KOPT-K1 (cell line): ENCODE measurements around the gene ZBTB22.
"Not testable (repeated sequence)": the region's sequence is repeated elsewhere in the genome, so short reads cannot be mapped to it uniquely, and the experiment has no call there.

Experiments used
- H3K27ac ChIP-seq: fragments of 200-600 bp; sonication (generic); 2 replicates; pipeline ENCODE4 v1.5.1; 2016; ENCODE audit warnings: antibody characterized with exemption, mild to moderate bottlenecking, low read depth, low read length; ENCODE audit not compliant: poor library complexity, severe bottlenecking
- H3K36me3 ChIP-seq: fragments of 200-600 bp; sonication (generic); 2 replicates; pipeline ENCODE4 v1.5.1; 2017; ENCODE audit warnings: antibody characterized with exemption, mild to moderate bottlenecking, low read length, moderate library complexity; ENCODE audit not compliant: insufficient read depth
- H3K9me3 ChIP-seq: fragments of 200-600 bp; sonication (generic); 2 replicates; pipeline ENCODE4 v1.5.1; 2017; ENCODE audit warnings: antibody characterized with exemption, low read length, mild to moderate bottlenecking; ENCODE audit not compliant: insufficient read depth, poor library complexity, severe bottlenecking

ZBTB22 gene

DNA sequence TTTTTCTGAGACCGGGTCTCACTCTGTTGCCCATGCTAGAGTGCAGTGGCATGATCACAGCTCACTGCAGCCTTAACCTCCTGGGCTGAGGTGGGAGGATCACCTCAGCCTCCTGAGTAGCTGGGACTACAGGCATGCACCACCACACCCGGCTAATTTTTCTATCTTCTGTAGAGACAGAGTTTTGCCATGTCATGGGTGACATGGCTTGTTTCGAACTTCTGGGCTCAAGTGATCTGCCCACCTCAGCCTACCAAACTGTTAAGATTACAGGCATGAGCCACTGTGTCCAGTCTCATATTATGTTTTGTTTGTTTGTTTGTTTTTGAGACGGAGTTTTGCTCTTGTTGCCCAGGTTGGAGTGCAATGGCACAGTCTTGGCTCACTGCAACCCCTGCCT, 32.3 kb downstream of the ZBTB22 start:
- H3K27ac ChIP-seq, H3K9me3 ChIP-seq: not testable (repeated sequence)
- peaks cover 76% of the 10 kb centered on the region for H3K36me3 ChIP-seq

DNA sequence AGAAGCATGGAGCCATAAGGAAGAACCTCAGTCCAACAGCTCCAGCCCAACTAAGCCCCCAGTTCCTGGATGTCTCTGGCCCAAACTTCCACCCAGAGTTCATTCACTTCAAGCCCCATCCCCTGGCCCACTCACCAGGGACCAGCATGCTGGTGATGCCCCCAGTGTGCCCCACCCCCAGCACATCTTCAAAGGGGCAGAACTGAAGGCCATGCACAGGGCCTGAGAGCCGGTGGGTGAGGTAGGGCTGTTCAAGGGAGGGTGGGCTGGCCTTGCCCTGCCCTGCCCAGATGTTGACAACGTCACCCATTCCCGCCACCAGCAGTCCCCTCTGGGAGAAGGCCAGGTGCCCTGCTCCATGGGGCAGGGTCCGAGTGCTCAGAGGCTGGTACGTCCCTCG, 37.0 kb downstream of the ZBTB22 start:
- no peaks in the 10 kb centered on the region for H3K9me3 ChIP-seq
- H3K36me3 ChIP-seq = peaks cover 90% of the 10 kb centered on the region
- H3K27ac ChIP-seq = no peak overlapping the region

DNA sequence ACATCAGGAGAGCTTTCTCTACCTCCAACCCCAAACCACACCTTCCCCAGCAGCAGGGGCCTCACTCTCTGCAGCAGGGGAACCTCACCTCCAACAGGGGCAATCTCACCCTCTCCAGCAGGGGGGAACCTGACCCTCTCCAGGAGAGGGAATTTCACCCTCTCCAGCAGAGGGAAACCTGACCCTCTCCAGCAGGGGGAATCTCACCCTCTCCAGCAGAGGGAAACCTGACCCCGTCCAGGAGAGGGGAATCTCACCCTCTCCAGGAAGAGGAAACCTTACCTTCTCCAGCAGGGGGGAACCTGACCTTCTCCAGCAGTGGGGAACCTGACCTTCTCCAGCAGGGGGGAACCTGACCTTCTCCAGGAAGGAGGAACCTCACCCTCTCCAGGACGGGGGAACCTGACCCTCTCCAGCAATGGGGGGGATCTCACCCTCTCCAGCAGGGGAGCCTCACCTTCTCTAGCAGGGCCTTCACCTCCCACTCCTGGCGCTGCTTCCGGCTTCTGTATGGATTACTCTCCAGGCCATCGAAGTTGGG, 37.5 kb downstream of the ZBTB22 start:
- Histone ChIP-seq H3K36me3 (peaks cover 90% of the 10 kb centered on the region), H3K27ac (no peak overlapping the region), H3K9me3 (no peaks in the 10 kb centered on the region)

DNA sequence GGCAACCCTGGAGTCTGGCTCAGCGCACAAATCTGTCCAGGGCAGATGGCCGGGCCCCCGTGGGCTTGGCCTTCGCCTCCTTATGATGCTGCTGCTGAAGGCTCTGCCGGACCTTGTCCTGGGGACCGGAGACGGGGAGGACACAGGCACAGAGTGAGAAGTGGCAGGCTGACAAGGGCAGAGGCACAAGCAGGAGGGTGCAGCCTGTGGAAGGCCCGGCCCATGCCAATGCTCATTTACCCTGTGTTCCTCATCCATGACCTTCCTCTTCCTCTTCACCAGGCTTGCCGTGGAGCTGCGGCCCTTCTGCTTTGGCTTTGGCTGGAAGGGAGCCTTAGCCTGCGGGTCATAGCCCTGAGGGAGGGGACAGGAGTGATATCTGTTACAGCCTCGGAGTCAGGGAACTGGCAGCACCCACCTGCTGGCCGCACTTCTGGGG, 38.3 kb downstream of the ZBTB22 start:
- Histone ChIP-seq H3K27ac (no peak overlapping the region), H3K9me3 (no peaks in the 10 kb centered on the region), H3K36me3 (peaks cover 90% of the 10 kb centered on the region)

DNA sequence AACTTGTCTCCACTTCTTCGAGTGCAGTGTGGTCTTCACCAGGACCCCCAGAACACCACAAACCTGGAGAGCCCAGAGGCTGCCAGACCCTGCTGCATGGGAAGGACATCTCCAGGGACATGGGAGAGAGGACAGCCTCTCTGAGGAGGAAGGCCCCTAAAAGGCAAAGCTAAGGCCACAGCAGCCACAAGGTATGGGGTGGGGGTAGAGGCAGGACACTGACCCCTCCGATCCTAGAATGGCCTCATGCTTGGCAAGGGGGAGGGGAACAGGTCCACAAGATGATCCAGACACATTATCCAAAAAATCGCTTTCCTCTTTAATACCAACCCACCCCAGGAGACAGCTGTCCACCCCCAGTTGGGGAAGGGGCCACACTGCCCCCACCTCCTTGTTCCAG, 38.7 kb downstream of the ZBTB22 start:
- Histone ChIP-seq H3K36me3 (peaks cover 90% of the 10 kb centered on the region), H3K9me3 (no peaks in the 10 kb centered on the region), H3K27ac (no peak overlapping the region)

DNA sequence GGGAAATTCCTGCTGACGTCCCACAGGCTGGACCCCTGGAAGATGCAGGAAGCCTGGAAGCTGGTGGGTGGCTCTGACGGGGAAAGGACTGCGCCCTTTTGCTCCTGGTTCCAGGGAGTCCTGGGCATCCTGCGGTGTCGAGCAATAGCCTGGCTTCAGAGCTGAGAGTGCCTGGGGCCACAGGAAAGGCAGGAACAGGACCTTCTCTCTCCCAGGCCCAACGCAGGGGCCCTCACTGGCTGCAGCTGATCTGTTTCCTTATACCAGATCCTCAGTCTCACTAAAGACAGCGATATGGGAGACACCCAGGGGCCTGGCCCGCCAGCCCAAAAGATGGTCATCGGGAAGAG, 39.2 kb downstream of the ZBTB22 start:
- H3K27ac ChIP-seq = no peak overlapping the region
- H3K36me3 ChIP-seq = peaks cover 90% of the 10 kb centered on the region
- no peaks in the 10 kb centered on the region for H3K9me3 ChIP-seq

DNA sequence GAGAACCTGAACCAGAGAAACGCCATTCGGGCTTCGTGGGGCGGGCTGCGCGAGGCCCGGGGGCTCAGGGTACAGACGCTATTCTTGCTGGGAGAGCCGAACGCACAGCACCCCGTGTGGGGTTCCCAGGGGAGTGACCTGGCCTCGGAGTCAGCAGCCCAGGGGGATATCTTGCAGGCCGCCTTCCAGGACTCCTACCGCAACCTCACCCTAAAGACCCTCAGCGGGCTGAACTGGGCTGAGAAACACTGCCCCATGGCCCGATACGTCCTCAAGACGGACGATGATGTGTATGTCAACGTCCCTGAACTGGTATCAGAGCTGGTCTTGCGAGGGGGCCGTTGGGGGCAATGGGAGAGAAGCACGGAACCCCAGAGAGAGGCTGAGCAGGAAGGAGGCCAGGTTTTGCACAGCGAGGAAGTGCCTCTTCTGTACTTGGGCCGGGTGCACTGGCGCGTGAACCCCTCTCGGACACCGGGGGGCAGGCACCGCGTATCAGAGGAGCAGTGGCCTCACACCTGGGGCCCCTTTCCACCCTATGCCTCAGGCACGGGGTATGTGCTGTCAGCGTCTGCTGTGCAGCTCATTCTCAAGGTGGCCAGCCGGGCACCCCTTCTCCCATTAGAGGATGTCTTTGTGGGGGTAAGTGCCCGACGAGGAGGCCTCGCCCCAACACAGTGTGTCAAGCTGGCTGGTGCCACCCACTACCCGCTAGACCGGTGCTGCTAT, 39.7 kb downstream of the ZBTB22 start:
- Histone ChIP-seq H3K36me3 (peaks cover 90% of the 10 kb centered on the region), H3K9me3 (no peaks in the 10 kb centered on the region), H3K27ac (peak overlapping the region; percentile 74)

DNA sequence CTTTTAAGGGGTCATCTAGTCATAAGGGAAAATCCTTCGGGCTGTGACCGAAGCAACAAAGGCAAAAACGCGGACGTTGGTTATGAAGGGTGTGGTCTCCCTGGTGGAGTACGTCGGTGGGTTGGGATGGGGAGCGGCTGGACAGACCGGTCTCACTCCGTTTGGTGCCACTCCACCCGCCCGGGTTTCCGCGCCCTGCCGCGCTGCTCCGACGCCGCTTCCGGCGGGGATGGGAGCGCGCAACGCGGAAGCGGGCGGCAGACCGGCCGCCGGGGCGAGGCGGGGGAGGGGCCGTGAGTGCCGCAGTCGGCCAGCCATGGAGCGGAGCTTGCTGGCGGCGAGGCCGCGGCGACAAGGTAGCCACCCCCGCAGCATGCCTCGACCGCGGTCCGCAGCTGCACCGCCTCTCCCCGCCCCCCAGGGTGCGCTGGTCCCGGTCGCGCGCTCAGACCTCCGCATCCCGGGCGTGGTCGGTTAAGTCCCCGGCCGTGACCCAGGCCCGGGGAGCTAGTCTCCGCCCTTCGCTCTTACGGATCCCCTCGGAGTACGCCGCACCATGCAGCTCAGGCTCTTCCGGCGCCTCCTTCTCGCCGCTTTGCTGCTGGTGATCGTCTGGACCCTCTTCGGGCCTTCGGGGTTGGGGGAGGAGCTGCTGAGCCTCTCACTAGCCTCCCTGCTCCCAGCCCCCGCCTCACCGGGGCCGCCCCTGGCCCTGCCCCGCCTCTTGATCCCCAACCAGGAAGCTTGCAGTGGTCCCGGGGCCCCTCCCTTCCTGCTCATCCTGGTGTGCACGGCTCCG, 40.5 kb downstream of the ZBTB22 start, which contains the start of gene B3GALT4:
TSS of gene B3GALT4 (plus strand) at position 260 of the 799 bp plus-strand sequence. CDS start at position 557, 297 bp downstream.
- H3K27ac ChIP-seq = peak within 1 kb of the TSS; percentile 74
- H3K36me3 ChIP-seq = peaks cover 88% of the 10 kb centered on the region
- no peaks in the 10 kb centered on the region for H3K9me3 ChIP-seq

DNA sequence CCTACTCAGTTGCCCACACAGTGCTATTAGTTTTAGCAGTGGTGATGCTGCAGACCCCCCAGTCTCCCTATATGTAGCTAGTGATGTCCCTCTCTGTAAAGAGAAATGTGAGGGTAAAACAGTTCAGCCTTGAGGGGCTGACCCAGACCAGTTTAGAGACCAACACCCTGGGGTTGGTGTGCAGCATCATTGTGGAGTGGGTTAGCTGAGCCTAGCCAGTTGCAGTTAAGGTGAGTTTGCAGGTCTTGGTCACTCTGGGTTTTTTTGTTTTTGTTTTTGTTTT, 41.0 kb downstream of the ZBTB22 start:
- peaks cover 82% of the 10 kb centered on the region for H3K36me3 ChIP-seq
- peak overlapping the region; percentile 74 for H3K27ac ChIP-seq
- no peaks in the 10 kb centered on the region for H3K9me3 ChIP-seq

DNA sequence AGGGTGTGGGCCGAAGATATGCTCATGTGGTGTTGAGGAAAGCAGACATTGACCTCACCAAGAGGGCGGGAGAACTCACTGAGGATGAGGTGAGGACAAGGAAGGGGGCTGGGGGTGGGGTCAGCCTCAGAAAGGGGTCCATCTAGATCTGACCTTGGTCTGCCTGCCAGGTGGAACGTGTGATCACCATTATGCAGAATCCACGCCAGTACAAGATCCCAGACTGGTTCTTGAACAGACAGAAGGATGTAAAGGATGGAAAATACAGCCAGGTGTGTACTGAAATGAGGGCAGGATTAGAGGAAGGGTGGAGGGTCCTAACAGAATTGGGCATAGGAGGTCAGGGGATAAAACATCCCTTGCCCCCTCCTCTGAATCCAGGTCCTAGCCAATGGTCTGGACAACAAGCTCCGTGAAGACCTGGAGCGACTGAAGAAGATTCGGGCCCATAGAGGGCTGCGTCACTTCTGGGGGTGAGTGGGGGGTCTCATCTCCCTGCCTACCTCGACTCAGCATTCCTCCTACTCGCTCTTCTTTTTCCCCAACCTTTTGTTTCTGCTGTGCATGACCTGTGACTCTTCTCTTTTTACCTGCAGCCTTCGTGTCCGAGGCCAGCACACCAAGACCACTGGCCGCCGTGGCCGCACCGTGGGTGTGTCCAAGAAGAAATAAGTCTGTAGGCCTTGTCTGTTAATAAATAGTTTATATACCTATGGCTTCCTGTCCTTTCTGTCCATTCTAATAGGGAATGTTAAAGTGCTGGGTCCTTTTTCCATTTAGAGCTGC, 41.6 kb downstream of the ZBTB22 start:
- H3K9me3 ChIP-seq = not testable (repeated sequence)
- peak overlapping the region; percentile 74 for H3K27ac ChIP-seq
- peaks cover 77% of the 10 kb centered on the region for H3K36me3 ChIP-seq

DNA sequence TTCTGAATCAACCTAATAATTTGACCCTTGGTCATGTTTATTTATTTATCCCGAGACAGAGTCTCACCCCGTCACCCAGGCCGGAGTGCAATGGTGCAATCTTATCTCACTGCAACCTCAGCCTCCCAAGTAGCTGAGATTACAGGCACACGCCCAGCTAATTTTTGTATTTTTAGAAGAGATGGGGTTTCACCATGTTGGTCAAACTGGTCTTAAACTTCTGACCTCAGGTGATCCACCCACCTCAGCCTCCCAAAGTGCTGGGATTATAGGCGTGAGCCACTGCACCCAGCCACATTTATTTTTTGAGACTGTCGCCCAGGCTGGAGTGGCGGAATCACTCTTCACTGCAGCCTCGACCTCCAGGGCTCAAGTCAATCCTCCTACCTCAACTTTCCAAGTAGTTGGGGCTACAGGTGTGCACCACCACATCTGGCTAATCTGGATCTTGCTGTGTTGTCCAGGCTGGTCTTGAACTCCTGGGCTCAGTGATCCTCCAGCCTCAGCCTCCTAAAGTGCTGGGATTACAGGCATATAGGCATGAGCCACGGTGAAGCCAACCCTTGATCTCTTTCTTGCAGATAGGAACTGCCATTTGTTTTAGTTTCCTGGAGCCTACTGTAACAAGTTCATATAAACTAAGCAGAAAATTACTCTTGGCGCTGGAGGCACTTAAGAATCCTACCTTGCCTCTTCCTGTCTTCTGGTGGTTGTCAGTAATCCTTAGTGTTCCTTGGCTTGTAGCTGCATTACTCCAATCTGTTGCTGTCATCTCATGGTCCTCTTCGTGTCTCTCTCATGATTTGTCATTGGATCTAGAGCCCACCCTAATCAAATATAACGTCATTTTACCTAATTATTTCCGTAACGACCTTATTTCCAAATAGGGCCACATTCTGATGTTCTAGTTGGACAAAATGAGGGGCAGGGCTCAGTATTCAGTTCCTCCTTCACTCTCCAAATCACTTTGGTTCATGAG, 43.3 kb downstream of the ZBTB22 start:
- no peaks in the 10 kb centered on the region for H3K9me3 ChIP-seq
- peak overlapping the region; percentile 2 for H3K27ac ChIP-seq
- peaks cover 69% of the 10 kb centered on the region for H3K36me3 ChIP-seq

DNA sequence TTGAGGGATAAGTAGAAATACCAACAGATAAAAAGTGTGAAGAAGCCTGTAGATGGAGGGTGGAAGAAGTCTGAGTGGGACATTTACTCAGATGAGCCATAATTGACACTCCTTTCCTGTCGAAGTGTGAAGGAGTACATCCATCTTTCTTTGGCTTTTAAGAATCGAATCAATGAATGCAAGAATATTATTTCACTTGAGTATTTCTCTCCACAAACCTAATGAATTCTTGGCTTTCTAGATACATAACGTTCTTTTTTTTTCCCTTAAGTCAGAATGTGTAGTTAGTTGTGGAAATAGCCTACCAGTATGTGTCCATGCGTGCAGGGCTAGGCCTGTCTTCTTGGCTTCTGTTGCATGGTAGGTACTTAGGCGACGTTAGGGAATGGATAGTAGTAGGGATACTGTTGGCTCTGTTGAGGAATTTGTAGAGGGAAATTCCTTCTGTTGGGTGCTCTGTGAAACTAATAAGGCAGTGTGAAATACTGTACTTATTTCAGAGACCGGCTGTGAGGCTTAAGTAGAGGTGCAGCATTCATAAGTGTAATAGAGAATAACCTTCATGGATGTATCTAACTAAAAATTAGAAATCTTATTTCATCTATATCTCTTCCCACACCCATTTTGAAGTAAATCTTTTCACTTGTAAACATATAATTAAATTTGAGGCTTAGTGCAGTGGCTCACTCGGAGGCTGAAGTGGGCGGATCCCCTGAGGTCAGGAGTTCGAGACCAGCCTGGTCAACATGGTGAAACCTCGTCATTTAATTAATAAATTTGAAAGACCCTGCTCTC, 44.2 kb downstream of the ZBTB22 start:
- no peaks in the 10 kb centered on the region for H3K9me3 ChIP-seq
- peaks cover 69% of the 10 kb centered on the region for H3K36me3 ChIP-seq

DNA sequence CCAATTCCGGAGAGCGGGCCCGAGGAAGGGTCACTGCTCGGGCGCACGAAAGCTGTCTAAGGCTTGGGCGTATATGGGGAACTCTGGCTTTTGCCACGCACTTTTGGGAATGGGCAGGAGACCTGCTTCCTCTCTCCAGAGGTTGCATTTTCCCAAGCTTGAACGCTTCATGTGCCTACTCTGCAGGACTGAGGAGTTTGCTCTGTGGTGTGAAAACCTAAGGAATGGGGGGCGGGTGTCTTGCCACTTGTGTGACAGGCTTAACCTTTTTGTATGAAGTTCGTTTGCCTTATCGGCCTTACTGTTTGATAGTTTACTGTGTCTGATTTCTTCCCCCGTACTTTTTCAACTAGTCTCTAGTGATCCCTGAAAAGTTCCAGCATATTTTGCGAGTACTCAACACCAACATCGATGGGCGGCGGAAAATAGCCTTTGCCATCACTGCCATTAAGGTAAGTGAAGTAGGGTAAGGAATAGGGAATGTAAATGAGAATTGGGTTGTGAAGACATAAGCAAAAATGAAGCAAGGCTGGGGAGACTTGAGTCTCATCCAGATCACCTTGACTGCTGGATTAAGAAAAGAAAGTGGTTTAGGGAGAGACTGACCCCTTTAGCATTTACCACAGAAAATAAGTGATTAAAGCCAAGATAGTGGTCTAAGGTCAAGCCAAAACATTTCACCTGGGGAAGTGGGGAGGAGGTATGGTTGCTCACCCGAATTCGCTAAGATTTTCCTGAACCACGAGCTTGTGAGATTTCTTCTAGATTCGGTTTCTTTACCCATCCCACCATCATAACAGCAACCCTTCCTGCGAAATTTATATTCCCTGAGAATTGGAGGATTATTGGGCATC, 45.0 kb downstream of the ZBTB22 start:
- Histone ChIP-seq H3K27ac (peak overlapping the region; percentile 93), H3K36me3 (peaks cover 74% of the 10 kb centered on the region), H3K9me3 (no peaks in the 10 kb centered on the region)

More for the DNA sequence above, 44.2 kb downstream of the ZBTB22 start:
- peak overlapping the region; percentile 93 for H3K27ac ChIP-seq
